ENCODE data around the gene ADARB2.

ADARB2 gene

GRCh38 chr10:1156616-1156886 is 580.8 kb downstream of the ADARB2 start:
- DNase-seq, result no peak

DNA sequence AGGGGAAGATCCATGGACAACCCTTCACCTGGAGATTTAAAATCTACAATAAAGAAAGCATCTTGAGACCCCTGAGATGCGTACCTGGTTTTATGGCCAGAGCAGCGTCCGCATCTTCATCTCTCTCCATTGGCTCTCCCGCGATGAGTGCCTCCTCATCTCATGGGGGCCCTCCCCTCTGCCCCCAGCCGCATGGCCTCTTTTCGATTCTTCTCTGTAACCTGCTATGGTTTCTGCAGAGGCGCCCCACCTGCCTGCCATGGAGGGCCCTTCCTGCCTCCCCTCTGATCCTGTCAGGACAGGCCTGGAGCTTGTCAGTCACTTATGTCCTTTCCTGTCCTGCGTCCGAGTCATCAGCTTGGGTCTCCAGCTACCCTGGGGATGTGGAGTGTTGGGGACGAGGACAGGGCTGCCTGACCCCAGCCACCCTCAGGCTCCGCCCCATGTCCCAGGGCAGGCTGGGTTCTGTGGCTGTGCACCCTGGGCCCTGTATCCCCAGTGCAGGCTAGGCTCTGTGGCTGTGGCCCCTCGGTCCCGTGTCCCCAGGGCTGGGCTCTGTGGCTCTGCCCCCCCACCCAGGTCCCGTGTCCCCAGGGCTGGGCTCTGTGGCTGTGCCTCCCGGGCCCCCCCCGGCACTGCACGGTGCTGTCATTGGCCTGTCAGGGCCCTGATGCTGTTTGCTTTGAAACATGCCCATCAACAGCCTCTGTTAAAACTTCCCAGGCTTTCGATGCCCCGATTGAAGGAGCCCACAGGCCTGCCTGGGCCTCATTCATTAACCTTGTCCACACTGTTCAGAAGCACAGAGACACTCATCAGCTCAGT is 581.3 kb downstream of the ADARB2 start:
- DNase-seq, result no peak

DNA sequence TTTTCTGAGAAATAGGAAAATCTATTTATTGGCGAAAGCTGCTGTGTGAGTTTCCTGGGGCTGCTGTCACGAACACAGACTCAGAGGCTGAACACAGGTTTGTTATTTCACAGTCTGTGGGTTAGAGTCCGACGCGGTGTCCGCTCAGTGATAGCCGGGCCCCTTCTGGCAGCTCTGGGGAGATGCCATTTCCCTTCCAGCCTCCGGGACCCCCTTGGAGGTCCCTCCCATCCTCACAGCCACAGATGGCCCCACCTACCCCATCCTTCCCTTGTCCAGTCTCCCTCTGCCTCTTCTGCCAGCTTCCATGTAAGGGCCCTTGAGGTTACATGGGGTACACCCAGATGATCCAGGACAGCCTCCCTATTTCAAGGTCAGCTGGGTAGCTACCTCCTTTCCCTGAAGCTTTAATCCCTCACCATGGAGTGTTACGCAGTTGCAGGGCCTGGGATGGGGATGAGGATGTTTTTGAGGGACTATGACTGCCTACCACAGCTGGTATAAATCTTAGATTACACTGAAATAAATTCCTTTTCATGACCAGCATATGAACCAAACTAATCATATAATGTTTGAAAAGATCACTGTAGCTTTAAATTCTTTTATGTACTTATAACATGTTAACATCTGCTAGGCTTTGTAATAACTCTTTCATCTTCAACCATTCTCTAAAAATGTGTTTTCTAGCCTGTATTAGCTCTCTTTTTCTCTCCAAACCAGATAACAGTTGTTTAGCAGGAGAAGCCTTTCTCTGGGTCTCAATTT is 582.6 kb downstream of the ADARB2 start:
- no peak for DNase-seq

GRCh38 chr10:1153805-1154351 is 583.4 kb downstream of the ADARB2 start:
- no peak for DNase-seq

GRCh38 chr10:1153251-1153763 is 584.0 kb downstream of the ADARB2 start:
- no peak for DNase-seq

DNA sequence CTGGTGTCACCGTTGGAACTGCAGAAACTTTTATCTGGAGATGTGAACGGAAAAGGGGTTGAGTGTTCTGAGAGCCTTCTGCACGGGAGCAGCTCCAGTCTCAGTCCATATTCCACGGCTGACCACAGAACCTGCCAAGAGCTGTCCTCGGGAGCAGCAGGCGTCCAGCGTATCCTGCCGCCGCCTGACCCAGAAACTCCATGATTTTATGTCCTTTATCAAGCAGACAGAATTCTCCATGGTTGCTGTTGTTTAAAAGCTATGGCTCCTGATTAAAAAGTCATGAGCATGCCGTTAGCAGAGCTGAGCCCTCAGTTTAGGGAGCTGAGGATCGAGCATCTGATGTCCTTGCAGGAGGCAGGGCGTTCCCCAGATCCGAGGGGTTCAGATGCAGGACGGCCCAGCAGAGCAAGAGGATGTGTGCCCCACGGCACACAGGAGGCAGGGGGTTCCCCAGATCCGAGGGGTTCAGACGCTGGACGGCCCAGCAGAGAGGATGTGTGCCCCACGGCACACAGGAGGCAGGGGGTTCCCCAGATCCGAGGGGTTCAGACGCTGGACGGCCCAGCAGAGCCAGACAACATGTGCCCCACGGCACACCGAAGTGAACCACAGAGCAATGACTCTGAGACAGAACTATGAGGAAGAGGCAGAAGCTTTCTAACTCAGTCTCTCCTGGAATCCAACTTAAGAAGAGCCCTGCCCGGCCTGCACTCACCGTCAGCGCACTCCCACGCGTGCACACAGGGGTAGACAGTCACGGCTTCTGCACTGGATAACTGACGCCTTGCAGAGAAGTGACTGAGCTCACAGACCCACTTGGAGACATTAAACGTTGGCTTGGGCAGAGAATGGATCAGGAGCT is 584.7 kb downstream of the ADARB2 start:
- DNase-seq, result no peak

DNA sequence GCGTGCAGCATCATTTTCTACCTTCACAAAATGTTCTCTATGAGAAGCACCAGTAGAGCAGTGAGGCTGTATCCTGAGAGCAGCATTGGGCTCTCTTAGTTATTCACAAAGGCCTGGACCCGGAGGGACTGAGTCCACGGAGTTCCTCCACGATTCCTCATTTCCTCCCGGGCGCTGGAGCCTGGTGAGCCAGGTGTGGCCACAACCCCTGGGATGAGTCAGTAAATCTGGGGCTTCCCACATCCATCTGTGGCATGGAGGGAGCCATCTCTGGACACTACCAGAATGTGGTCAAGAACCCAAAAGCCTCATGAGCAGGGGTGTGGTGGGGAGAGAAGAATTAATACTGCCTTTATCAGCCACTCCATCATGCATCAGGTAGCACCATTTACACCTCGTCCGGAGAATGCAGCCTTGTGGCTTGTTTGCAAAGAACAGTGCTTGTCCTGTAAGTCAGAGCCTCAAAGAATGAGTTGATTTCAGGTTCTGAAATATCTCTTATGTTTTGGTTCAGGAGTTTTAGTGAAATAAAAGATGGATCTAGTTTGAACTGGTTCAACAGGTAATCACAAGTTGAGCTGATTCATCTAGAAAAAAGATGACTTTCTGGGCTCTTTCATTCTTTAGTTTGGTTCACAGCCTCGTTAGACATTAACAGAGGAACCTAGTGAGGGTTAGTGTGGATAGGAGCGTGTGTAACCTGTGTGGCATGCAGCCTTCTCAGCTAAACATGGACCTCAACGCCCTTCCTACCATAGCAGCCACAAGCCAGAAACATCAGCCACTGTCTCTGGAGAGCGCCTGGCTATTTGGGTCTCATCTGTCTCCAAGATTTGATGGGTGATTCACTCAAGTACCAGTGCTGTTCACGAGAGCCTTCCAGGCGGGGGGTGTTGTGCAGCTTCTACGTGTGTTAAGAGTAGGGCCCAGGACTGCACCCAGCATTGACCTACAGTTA is 586.0 kb downstream of the ADARB2 start:
- DNase-seq, result no peak

- no peak for DNase-seq
Measured at GRCh38 chr10:1150638-1150955, 586.7 kb downstream of the ADARB2 start.

DNA sequence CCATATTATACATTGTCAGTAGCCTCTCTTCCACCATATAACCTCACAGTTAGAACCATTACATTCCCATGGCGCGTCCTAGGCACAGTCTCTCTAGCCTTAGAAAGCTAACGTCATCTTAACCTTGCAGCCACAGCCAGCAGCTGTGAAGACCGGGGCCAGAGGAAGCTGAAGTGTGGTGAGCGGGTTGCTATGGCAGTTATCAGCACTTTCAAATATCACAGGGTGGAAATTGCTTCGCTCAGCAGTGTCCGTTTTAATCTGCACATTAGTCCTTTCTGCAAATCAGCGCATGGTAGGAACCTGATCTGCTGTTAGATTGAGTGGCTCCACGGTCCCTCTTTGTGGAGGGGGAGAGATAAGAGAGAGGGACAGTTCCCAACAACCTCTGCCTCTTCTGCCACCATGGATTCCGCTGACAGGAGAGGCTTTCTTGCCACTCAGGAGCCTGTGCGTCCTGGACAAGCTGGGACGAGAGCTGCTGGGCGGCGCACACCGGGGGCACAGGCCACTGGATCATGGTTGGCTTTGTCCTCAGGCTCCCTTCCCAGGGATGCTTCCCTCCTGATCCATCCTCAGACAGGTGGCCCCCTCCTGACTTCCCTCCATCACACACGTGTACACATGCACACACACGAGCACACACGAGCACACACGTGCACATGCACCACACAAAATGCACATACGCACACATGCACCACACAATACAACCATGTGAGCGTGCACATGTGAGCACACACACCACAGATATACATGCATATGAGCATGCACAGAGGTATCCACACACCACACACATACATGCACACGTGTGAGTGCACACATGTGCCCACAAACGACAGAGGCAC is 587.3 kb downstream of the ADARB2 start:
- DNase-seq, result no peak

DNA sequence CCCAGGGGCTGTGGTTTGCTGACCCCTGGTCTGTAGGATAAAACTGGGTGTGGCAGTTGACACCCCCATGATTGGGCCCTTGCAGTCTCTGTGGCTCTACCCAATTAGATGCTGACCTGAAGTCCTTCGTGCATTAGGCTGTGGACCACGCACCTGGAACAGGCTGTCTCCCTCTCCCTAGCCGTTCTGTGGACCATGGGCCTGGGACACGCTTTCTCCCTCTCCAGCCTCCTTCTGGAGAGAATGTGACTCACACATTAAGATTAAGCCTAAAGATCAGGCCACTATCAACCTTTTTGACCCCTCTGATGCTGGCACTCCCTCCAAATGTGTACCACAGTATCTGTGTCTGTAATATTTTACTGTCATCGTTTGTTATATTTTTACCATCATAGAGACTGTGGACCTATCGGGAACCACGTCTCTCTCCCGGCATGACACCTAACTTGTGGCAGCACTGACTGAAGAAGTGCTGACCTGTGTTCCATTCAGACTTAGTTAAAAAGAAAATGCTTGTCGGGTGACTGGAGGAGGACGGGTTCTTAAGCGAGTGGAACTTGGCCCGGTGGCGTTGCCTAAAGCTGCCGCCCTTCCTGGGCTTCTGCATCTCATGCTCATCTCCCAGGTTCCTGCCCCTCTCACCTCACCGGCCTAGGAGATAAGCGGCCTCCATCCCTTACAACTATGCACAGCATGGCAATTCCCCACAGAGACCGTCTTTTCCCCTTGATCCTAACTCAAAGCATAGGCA is 588.3 kb downstream of the ADARB2 start:
- DNase-seq, result no peak

GRCh38 chr10:1147810-1148209 is 589.5 kb downstream of the ADARB2 start:
- DNase-seq, result no peak

DNA sequence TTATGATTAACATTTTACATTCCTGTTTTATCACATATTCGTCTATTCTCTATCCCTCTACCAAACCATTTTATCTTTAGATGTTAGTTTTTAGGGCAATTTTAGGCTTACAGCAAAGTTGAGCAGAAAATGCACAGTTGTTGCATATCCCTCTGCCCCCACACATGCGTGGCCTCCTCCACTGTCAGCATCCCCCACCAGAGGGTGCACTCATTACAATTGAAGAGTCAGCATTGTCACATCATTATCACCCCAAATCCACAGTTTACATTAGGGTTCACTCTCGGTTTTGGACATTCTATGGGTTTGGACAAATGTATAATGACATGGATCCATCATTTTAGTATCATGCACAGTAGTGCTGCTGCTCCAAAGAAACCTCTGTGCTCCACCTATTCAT is 594.7 kb downstream of the ADARB2 start:
- no peak for DNase-seq

- DNase-seq, result no peak
Measured at GRCh38 chr10:1141701-1142100, 595.6 kb downstream of the ADARB2 start.

- DNase-seq, result no peak
Measured at GRCh38 chr10:1141261-1141660, 596.1 kb downstream of the ADARB2 start.

GRCh38 chr10:1138529-1138928 is 598.8 kb downstream of the ADARB2 start:
- no peak for DNase-seq

DNA sequence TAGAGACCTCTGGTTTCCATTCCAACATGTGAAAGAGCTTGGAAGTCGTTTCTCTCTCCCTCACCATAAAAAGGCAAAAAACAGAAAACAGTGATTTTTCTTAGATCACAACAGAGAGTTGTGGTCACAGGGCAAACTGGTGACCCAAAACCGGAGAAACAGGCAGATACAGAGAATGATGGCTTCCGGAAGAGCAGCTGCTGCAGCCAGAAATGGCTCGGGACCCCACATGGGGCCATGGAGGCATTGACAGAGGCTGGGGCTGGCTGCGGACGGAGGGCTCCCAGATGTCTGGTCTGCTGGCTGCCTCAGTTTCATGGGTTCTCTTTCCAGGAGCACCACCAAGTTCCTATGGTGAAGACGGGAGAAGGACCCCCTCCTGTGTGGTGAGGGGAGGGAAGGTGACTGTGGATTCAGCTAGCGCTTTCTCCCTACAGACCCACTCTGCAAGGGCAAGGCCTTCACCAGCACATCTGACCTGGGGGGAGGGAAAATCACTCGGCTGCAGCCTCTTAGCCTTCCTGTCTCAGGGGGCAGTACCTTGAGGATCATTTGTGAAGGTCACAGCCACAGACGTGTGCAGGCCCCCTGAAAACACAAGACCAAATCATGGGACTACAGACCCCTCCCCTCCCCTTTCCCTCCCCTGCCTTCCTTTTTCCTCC is 599.7 kb downstream of the ADARB2 start:
- DNase-seq, result no peak

GRCh38 chr10:1136268-1136667 is 601.1 kb downstream of the ADARB2 start:
- no peak for DNase-seq

DNA sequence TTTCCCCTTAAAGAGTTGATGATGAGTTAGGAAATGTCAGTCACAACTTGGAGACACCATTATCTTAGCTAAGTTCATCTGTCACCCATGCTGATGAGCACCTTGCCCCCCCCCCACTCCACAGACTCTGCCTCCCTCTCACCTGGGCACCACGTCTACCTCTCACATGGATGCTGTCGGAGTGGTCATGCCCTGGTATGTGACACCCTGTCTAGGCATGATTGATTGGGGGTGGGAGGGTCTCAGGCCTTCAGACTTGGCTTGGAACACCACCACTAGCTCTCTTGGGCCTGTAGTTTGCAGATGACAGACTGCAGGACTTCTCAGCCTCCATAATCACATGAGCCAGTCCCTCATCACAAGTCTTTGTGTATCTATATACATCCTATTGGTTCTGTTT is 603.2 kb downstream of the ADARB2 start:
- no peak for DNase-seq

- DNase-seq, result no peak
Measured at GRCh38 chr10:1133495-1134045, 603.8 kb downstream of the ADARB2 start.
